Measurements from ENCODE around the gene OR8G1.
A peak's percentile ranks its signal among the peaks of the same experiment; 100 is the strongest.
"Not testable (repeated sequence)": the region's sequence is repeated elsewhere in the genome, so short reads cannot be mapped to it uniquely, and the experiment has no call there.

OR8G1 gene, protein sequence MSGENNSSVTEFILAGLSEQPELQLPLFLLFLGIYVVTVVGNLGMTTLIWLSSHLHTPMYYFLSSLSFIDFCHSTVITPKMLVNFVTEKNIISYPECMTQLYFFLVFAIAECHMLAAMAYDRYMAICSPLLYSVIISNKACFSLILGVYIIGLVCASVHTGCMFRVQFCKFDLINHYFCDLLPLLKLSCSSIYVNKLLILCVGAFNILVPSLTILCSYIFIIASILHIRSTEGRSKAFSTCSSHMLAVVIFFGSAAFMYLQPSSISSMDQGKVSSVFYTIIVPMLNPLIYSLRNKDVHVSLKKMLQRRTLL

DNA sequence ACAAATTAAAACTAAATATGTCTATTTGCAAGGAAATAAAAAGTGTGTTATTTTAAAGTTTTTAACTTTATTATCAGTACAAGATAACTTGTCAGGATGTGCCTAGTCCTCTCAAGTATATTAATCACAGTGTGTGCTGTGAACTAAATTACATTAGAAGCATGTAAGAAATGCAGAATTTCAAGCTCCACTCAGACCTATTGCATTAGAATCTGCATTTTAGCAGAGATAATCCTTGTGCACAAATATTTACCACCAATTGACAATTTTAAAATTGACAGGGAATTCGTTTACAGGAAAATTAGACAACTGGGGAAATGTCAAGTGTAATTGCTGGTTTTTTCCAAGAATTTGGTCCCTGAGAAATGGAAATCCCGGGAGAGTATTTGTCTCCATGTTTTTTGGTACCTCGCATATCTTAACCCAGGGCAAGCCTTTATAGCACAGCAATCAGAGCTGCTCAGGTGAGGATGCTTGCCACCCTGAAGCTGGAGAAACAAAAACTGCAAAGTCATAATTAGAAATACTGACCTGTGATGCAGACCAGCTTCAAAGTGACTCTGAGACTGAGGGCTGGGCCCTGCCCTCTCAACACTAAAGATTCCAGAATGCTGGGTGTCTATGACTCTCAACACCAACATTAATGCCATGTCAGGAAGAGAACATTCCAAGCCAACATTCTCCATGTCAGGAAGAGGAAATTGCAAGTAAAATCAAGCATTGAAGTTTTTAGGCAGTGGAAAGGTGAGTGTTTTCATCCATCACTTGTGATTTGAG is at the start of gene OR8G1:
OR8G1 (plus strand) TSS at position 475 of the 777 bp plus-strand sequence. CDS start 8,581 bp downstream, outside the sequence.
- no peak for DNase-seq

- no peak for DNase-seq
These were observed 47.5 kb upstream of the OR8G1 start for GRCh38 chr11:124193221-124194010.

DNA sequence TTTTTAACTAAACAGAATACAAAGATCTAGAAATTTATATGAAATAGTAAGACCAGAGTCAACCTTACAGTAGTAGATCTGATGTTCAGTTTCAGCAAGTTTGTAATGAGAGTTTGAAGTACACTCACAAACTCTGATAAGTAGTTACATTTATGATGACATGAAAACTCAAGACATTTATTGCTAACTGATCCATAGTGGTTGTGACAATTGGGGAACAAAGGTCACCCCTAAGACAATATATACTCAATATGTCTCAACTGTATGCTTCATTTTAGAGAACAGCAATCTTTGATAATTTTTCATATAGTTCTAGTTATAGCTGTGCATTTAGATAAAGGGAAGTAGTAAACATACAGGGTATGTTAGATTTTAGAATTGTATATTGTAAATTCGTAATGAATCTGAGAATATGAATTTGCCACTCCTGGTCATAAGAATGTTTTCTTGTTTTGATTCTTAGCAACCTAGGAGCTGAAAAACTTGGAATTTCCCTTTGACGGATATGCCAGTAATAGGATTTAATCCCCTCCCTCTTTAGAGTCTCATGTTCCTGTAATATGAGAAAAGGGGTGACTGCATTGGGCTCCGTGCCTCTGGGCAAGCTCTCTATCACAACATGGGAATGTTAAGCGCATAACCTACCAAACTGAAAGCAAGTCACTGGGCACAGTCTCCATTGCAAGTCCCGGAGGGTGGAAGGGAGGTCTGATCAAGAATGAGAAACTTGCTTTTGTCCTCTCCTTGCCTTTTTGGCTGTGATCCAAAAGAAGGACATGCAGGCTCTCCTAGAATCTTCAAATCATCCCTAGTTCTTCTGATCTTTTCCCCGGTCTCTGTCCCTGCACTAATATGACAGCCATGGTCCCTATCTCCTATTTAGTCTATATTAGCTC is 46.4 kb upstream of the OR8G1 start:
- no peak for DNase-seq

- DNase-seq = peak; percentile 39 to 53
These were observed 45.6 kb upstream of the OR8G1 start for GRCh38 chr11:124195189-124195734.

DNA sequence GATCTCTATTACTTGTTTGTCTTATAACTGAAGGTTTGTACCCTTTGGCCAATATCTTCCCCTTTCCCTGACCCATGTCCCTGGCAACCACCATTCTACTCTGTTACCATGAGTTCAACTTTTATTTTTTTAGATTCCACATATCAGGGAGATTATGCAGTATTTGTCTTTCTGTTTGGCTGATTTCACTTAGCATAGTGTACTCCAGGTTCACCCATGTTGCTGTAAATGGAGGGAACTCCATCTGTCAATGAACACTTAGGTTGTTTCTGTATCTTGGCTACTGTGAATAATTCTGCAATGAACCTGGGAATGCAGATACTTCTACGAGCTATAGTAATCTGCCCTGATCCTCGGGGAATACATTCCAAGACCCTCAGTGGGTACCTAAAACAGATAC is 42.9 kb upstream of the OR8G1 start:
- no peak for DNase-seq

DNA sequence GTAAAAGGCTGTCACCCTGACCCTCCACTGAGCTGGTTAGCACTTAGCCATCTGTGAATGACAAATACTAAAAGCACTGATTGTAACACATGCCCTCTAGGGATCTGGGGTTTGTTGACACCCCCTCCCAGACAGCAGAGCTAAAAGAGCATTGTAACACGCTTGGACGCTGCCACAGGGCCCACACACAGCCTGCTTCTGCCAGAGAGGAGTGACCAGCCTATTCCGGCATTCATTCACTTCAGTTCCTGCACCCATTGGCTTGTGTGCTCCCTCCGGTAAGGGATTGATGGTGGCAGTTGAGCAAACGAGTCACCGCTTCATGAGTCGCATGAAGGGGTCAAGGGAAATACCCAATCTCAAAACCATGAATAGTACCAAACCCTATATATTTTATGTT is 42.0 kb upstream of the OR8G1 start:
- no peak for DNase-seq

GRCh38 chr11:124199702-124200101 is 41.2 kb upstream of the OR8G1 start:
- DNase-seq = no peak

DNA sequence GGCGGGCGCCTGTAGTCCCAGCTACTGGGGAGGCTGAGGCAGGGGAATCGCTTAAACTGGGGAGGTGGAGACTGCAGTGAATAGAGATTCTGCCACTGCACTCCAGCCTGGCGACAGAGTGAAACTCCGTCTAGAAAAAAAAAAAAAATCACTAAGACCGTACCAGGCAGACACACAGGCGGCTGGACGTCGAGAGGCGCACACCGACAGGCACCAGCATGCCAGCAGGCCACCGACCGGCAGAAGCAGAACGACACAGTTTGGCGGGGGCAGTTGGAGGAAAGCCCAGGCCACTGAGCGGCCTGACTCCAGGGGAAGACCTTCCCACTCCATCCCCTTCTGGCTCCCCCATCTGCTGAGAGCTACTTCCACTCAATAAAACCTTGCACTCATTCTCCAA is 40.2 kb upstream of the OR8G1 start:
- DNase-seq = no peak

- no peak for DNase-seq
These were observed 37.9 kb upstream of the OR8G1 start for GRCh38 chr11:124202951-124203350.

DNA sequence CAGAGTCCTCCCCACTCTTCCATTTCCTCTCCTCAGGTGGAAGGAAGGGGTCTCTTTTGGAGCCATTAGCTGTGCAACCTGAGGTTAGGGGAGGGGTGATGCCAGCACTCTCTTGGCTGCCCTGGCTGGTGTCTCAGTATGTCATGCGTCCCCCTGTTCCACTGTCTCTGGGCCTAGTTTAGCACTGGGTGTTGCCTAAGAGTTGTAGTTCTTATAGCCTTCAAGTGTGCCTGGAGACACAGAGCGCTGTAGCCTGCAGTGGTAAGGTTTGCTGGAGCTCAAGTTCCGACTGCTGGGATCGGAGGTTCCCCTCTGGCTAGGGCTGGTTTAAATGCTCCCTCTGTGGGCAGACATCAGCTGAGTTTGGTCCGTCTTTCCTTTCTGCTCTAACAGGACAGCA is 36.9 kb upstream of the OR8G1 start:
- no peak for DNase-seq

DNA sequence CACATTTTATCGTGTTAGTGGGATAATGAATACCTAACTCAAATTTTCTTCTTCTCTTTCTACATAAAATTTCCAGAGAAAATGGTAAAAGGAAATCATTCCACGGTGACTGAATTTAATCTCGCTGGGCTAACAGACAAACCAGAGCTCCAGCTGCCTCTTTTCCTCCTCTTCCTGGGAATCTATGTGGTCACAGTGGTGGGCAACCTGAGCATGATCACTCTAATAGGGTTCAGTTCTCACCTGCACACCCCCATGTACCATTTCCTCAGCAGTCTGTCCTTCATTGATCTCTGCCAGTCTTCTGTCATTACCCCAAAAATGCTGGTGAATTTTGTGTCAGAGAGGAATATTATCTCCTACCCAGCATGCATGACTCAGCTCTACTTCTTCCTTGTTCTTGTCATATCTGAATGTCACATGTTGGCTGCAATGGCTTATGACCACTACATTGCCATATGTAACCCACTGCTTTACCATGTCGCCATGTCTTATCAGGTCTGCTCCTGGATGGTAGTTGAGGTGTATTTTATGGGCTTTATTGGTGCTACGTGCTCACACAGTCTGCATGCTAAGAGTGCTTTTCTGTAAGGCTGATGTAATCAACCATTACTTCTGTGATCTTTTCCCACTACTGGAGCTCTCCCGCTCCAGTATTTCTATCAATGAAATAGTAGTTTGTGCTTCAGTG is 33.6 kb upstream of the OR8G1 start:
- DNase-seq = no peak

DNA sequence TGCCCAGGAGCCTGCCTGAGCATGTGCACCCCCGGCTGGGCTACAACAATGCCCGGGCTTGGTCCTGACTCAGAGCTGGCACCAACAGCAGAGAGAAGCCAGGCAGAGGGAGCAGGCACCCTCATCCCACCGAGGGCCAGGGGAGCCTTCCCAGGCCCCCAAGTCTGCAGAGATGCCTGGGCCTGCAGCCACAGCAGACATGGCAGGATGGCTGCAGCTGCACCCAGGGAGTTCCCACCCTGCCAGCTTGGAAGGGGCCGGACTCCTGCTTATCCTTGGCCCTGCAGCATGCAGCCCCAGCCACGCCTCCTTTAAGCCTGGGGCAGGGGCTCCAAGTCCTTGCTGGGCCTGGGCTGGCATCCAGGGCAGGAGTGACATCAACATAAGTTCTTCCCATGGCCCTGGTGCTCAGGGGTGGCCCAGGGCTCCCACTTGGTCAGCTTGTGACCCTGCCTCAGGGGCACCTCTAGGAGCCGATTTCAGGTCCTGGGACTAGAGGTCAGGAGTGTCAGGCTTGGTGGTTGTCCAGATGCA is 31.0 kb upstream of the OR8G1 start:
- DNase-seq = no peak

DNA sequence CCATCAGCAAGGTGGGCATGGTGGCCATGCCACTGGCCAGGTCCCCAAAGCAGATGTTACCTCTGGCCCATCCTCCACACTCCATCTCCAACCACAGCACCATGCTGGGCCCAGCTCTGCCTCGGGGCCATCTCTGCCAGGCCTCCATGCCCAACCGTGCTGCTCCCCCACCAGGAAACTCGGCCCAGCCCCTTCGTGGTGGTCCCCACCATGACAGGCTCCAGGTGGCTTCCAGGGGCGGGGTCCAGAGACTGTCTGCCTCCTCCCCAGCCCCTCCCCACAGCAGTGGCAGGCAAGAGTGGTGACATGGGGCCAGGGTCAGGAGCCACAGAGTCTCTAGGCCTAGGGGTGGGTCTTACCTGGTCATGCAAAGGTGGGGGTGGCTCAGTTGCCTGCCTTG is 30.5 kb upstream of the OR8G1 start:
- no peak for DNase-seq

GRCh38 chr11:124211321-124211720 is 29.6 kb upstream of the OR8G1 start:
- no peak for DNase-seq

- DNase-seq = no peak
These were observed 26.9 kb upstream of the OR8G1 start for GRCh38 chr11:124214027-124214426.

GRCh38 chr11:124219126-124219525 is 21.8 kb upstream of the OR8G1 start:
- DNase-seq = no peak

GRCh38 chr11:124222407-124222806 is 18.5 kb upstream of the OR8G1 start:
- no peak for DNase-seq

DNA sequence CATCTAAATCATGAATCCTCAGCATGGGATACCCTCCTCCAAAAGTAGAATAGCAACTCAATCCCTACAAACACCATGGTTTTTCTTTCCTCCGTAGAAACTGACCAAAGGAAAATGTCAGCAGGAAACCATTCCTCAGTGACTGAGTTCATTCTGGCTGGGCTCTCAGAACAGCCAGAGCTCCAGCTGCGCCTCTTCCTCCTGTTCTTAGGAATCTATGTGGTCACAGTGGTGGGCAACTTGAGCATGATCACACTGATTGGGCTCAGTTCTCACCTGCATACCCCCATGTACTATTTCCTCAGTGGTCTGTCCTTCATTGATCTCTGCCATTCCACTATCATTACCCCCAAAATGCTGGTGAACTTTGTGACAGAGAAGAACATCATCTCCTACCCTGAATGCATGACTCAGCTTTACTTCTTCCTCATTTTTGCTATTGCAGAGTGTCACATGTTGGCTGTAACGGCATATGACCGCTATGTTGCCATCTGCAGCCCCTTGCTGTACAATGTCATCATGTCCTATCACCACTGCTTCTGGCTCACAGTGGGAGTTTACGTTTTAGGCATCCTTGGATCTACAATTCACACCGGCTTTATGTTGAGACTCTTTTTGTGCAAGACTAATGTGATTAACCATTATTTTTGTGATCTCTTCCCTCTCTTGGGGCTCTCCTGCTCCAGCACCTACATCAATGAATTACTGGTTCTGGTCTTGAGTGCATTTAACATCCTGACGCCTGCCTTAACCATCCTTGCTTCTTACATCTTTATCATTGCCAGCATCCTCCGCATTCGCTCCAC is 16.1 kb upstream of the OR8G1 start:
- not testable (repeated sequence) for DNase-seq

DNA sequence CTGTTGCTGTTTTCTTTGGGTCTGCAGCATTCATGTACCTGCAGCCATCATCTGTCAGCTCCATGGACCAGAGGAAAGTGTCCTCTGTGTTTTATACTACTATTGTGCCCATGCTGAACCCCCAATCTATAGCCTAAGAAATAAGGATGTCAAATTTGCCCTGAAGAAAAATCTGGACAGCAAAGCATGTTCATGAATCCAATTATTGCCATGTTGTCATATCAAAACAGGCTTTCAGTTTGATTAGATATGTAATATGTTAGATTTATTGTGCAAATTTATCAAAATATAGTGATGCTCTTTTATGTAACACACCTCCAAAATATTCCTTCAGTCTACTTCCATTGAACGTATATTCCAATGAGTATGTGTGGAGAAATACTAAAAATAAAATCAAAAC is 15.4 kb upstream of the OR8G1 start:
- no peak for DNase-seq

- DNase-seq = no peak
These were observed 7.5 kb upstream of the OR8G1 start for GRCh38 chr11:124233376-124233775.

Data from stimulated activated CD4-positive, alpha-beta T cell treated with anti-CD3 and anti-CD28 coated beads, Interleukin-2, amount 100 ng/mL, for 24 hours (primary cell).